ENCODE results near the gene CWC15. TPM values are rescaled to one million over a fixed set of nuclear protein-coding genes. Genes with fewer than 3 reads are reported as not detected.

CWC15 gene
- 56.3 TPM for total RNA-seq

DNA sequence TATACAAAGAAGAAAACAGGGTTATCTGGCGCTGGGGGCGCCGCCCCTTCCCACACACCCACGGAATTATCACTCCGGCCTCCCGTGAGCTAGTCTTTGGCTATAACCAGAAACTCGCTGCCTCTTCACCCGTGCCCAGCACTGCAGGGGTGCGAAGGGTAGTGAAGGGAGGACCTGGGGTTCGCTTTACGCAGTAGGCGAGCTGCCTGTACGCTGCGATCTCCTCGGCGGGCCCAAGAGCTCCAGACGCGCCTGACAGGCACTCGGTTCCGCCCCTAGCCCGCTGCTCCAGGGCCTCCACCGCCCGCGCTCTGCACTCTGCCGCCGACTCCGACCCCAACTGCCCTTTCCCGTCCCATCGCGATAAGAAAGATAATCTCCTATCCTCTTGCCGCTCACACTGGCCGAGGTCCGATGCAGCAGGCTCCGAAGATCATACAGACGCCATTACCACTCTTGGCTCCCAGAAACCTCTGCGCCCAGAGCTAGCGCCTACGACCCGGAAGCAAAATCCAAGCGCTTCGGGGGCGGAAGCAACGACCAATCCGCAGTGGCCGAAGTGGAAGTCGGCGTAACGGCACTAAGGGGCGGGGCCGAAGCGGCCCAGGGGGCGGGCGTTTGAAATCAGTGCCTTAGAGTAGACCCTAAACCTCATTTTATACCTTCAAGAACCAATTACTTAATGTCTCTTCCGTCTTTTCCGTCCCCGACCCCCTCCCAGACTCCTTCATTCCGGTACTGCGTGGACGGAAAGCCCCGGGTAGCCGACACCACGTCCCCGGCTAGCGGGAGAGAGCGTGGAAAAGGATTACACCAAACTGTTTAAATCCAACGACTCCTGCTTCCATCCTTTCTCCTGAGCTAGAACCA, at the start of gene CWC15, which contains the start of gene KDM4D:
TSS of gene CWC15 (minus strand) at position 458 of the 870 bp plus-strand sequence. CDS start 1,371 bp downstream, outside the sequence.
TSS of gene KDM4D (plus strand) at position 611 of the 870 bp plus-strand sequence. CDS start 23,664 bp downstream, outside the sequence.

Other genes with a start within 250 kb of the CWC15 start
- gene AMOTL1, start 205.2 kb downstream of the CWC15 start, total RNA-seq = 39.0 TPM
- 2.5 TPM for gene KDM4D, start 153 bp upstream of the CWC15 start, total RNA-seq
- not detected for gene KDM4E, start 51.7 kb upstream of the CWC15 start, total RNA-seq
- not detected for gene KDM4F, start 75.9 kb upstream of the CWC15 start, total RNA-seq
- 40.4 TPM for gene SRSF8, start 93.4 kb upstream of the CWC15 start, total RNA-seq
- 42.4 TPM for gene ENDOD1, start 116.3 kb upstream of the CWC15 start, total RNA-seq

Data from diencephalon (tissue), 1 donor.